Endothelial cell (in vitro differentiated cells): ENCODE measurements around the gene LAMTOR2. TPM values are rescaled to one million over a fixed set of nuclear protein-coding genes. Genes with fewer than 3 reads are reported as not detected.

Experiments used
- DNase-seq: peaks from one replicate; pipeline ENCODE4 v3.0.0; 2021; ENCODE audit warnings: low spot score
- H3K27ac Mint-ChIP-seq: one replicate; pipeline ENCODE4 v1.8.0; 2021; ENCODE audit warnings: mixed read lengths, inconsistent platforms; ENCODE audit not compliant: unreplicated experiment
- H3K27me3 Mint-ChIP-seq: one replicate; pipeline ENCODE4 v1.8.0; 2021; ENCODE audit warnings: mild to moderate bottlenecking, moderate library complexity, mixed read lengths, inconsistent platforms; ENCODE audit not compliant: unreplicated experiment
- H3K36me3 Mint-ChIP-seq: one replicate; pipeline ENCODE4 v1.8.0; 2021; ENCODE audit warnings: mild to moderate bottlenecking, low read depth, mixed read lengths, inconsistent platforms; ENCODE audit not compliant: unreplicated experiment
- H3K4me1 Mint-ChIP-seq: one replicate; pipeline ENCODE4 v1.8.0; 2021; ENCODE audit warnings: mild to moderate bottlenecking, mixed read lengths, inconsistent platforms; ENCODE audit not compliant: unreplicated experiment
- H3K4me3 Mint-ChIP-seq: one replicate; pipeline ENCODE4 v1.8.0; 2021; ENCODE audit warnings: mild to moderate bottlenecking, mixed read lengths, inconsistent platforms; ENCODE audit not compliant: unreplicated experiment
- H3K9me3 Mint-ChIP-seq: one replicate; pipeline ENCODE4 v1.8.0; 2021; ENCODE audit warnings: mixed read lengths, inconsistent platforms; ENCODE audit not compliant: unreplicated experiment
- total RNA-seq: library from RNA; stranded (reverse); fragmentation: NEBNext Ultra II Directional; extraction: Animal tissue kit (Norgen Biotek cat#: 25700); gene quantifications from one replicate; pipeline ENCODE4 v1.2.1, GENCODE V29; 2021; ENCODE audit not compliant: unreplicated experiment
- TF ChIP-seq, protein P1 (sequence below): fragments of 200-600 bp; sonication (generic); IDR thresholded peaks from one replicate; pipeline ENCODE4 v1.5.0; 2021; ENCODE audit warnings: antibody characterized with exemption; ENCODE audit not compliant: unreplicated experiment

The LAMTOR2 gene
- total RNA-seq, 1 donor from 2014 or later: 82.4 TPM

DNA sequence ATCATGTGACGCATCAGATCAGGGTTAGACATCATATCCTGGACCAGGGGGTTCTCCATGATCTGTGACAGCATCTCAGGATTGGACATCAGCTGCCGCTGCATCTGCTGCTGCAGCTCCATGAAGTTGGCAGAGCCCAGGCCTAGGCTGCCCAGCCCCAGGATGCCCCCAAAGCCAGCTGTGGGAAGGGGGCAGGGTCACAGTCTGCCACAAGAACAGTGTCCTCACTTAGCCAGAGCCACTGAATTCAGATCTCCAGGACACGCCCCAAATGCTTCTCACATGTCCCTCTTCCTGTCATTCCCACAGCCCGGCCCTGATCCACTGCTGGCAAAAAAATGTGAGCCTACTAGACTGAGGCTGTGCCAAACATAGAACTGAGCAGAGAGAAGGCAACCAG is 4.2 kb upstream of the LAMTOR2 start:
- Mint-ChIP-seq H3K4me3 (no peak overlapping the region), H3K4me1 (peaks cover 28% of the 10 kb centered on the region), H3K27me3 (peaks cover 12% of the 10 kb centered on the region), H3K9me3 (no peaks in the 10 kb centered on the region), H3K36me3 (peaks cover 14% of the 10 kb centered on the region), H3K27ac (no peak overlapping the region)
- DNase-seq: no peak
- TF ChIP-seq, protein P1, sequence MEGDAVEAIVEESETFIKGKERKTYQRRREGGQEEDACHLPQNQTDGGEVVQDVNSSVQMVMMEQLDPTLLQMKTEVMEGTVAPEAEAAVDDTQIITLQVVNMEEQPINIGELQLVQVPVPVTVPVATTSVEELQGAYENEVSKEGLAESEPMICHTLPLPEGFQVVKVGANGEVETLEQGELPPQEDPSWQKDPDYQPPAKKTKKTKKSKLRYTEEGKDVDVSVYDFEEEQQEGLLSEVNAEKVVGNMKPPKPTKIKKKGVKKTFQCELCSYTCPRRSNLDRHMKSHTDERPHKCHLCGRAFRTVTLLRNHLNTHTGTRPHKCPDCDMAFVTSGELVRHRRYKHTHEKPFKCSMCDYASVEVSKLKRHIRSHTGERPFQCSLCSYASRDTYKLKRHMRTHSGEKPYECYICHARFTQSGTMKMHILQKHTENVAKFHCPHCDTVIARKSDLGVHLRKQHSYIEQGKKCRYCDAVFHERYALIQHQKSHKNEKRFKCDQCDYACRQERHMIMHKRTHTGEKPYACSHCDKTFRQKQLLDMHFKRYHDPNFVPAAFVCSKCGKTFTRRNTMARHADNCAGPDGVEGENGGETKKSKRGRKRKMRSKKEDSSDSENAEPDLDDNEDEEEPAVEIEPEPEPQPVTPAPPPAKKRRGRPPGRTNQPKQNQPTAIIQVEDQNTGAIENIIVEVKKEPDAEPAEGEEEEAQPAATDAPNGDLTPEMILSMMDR: no peak

DNA sequence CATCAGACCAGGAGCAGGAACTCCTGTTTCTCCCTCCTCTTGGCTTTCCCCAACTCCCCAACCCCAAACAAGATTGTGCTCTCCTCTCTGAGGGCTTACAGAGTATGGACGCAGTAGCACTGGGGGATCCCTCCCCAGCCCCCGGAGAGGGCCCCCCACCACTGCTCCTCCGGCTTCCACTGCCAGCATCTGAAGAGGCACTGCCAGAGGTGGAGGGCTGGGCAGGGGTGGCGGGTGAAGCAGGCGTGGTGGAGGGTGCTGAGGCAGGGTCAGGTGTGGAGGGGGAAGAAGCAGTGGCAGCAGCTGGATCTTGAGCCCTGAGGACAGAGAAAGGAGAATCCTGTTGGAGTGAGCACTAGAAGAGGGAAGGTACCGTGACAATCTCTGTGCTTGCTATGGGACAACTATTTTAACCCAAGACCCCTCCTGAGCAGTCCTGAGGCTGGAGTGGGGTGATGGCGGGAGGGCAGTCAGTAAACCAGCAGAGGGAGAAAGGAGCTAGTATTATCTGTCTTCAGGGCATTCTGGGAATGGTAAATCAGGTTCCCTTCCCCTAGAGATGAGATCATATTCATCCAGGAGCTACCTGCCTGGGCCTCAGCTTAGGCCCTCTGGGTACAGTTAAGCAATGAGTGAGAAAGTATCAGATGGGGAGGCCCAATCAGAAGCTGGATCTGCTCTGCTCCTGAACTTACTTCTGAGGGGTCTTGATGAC is 3.4 kb upstream of the LAMTOR2 start:
- TF ChIP-seq, protein P1: no peak
- peak overlapping the region; percentile 50 for H3K4me3 Mint-ChIP-seq
- H3K27ac Mint-ChIP-seq: peak overlapping the region; percentile 30
- peaks cover 16% of the 10 kb centered on the region for H3K36me3 Mint-ChIP-seq
- H3K4me1 Mint-ChIP-seq: peaks cover 31% of the 10 kb centered on the region
- no peak for DNase-seq
- peaks cover 16% of the 10 kb centered on the region for H3K27me3 Mint-ChIP-seq
- no peaks in the 10 kb centered on the region for H3K9me3 Mint-ChIP-seq

GRCh38 chr1:156052862-156053767 is 1.5 kb upstream of the LAMTOR2 start:
- H3K36me3 Mint-ChIP-seq: peaks cover 20% of the 10 kb centered on the region
- H3K4me1 Mint-ChIP-seq: peaks cover 31% of the 10 kb centered on the region
- peaks cover 16% of the 10 kb centered on the region for H3K27me3 Mint-ChIP-seq
- peak overlapping the region; percentile 98 for H3K4me3 Mint-ChIP-seq
- TF ChIP-seq, protein P1: peak; percentile 8
- peak; percentile 78 for DNase-seq
- H3K27ac Mint-ChIP-seq: peak overlapping the region; percentile 79
- no peaks in the 10 kb centered on the region for H3K9me3 Mint-ChIP-seq

- Mint-ChIP-seq H3K9me3 (no peaks in the 10 kb centered on the region), H3K4me3 (peak within 1 kb of the TSS; percentile 98), H3K27me3 (peaks cover 16% of the 10 kb centered on the region), H3K27ac (peak within 1 kb of the TSS; percentile 95), H3K4me1 (peaks cover 31% of the 10 kb centered on the region), H3K36me3 (peaks cover 22% of the 10 kb centered on the region)
- peak; percentile 91 for DNase-seq
- TF ChIP-seq, protein P1: peak; percentile 45
Observed at GRCh38 chr1:156053768-156054499, 648 bp upstream of the LAMTOR2 start, which contains the start of gene UBQLN4. UBQLN4 (minus strand) TSS chr1:156053798; CDS start chr1:156053701, 97 bp downstream.
